ENCODE results near the gene HEPACAM2. TPM values are rescaled to one million over a fixed set of nuclear protein-coding genes. Genes with fewer than 3 reads are reported as not detected.

The HEPACAM2 gene
- total RNA-seq, 4 donors from 2014 or later = not detected

GRCh38 chr7:93188870-93189634, 37.2 kb downstream of the HEPACAM2 start:
- no peaks in the 10 kb centered on the region for H3K36me3 ChIP-seq
- no peaks in the 10 kb centered on the region for H3K27me3 ChIP-seq
- no peaks in the 10 kb centered on the region for H3K4me1 ChIP-seq
- no peak overlapping the region for H3K4me3 ChIP-seq
- no peak overlapping the region for H3K27ac ChIP-seq
- DNase-seq = no peak
- in situ Hi-C loops (cut with MboI; ENCODE audit: low sequenced_read_pairs in 4 of 4) (no loop called here), intact Hi-C loops (cut with DNase I; ENCODE audit: low total_unique reads) (no loop called here)
- no peaks in the 10 kb centered on the region for H3K9me3 ChIP-seq
- ATAC-seq = no peak
- TF ChIP-seq POLR2A (IDR thresholded peaks at IDR 0.05) (no peak), CTCF (IDR thresholded peaks at IDR 0.05 in 4 of 5, conservative IDR thresholded peaks at IDR 0.05 in 1 of 5) (no peak)

- no peaks in the 10 kb centered on the region for H3K4me1 ChIP-seq
- H3K27me3 ChIP-seq = no peaks in the 10 kb centered on the region
- H3K27ac ChIP-seq = no peak overlapping the region
- H3K4me3 ChIP-seq = no peak overlapping the region
- ATAC-seq = no peak
- intact Hi-C loops (cut with DNase I; ENCODE audit: low total_unique reads) (no loop called here), in situ Hi-C loops (cut with MboI; ENCODE audit: low sequenced_read_pairs in 4 of 4) (no loop called here)
- H3K9me3 ChIP-seq = no peaks in the 10 kb centered on the region
- no peak for DNase-seq
- H3K36me3 ChIP-seq = no peaks in the 10 kb centered on the region
- TF ChIP-seq CTCF (IDR thresholded peaks at IDR 0.05 in 4 of 5, conservative IDR thresholded peaks at IDR 0.05 in 1 of 5) (no peak), POLR2A (IDR thresholded peaks at IDR 0.05) (no peak)
Observed at GRCh38 chr7:93185303-93186027, 40.8 kb downstream of the HEPACAM2 start.

GRCh38 chr7:93179173-93179572, 47.1 kb downstream of the HEPACAM2 start:
- Histone ChIP-seq H3K4me1 (no peaks in the 10 kb centered on the region), H3K4me3 (no peak overlapping the region), H3K9me3 (no peaks in the 10 kb centered on the region), H3K27me3 (no peaks in the 10 kb centered on the region), H3K36me3 (no peaks in the 10 kb centered on the region), H3K27ac (no peak overlapping the region)
- in situ Hi-C loops (cut with MboI; ENCODE audit: low sequenced_read_pairs in 4 of 4) = no loop called here
- ATAC-seq = no peak
- intact Hi-C loops (cut with DNase I; ENCODE audit: low total_unique reads) = no loop called here
- TF ChIP-seq CTCF (IDR thresholded peaks at IDR 0.05 in 4 of 5, conservative IDR thresholded peaks at IDR 0.05 in 1 of 5) = no peak
- TF ChIP-seq POLR2A (IDR thresholded peaks at IDR 0.05) = no peak
- no peak for DNase-seq

GRCh38 chr7:93178213-93178612, 48.1 kb downstream of the HEPACAM2 start:
- Histone ChIP-seq H3K4me3 (no peak overlapping the region), H3K9me3 (no peaks in the 10 kb centered on the region), H3K4me1 (no peaks in the 10 kb centered on the region), H3K27ac (no peak overlapping the region), H3K36me3 (no peaks in the 10 kb centered on the region), H3K27me3 (no peaks in the 10 kb centered on the region)
- intact Hi-C loops (cut with DNase I; ENCODE audit: low total_unique reads) (no loop called here), in situ Hi-C loops (cut with MboI; ENCODE audit: low sequenced_read_pairs in 4 of 4) (no loop called here)
- TF ChIP-seq CTCF (IDR thresholded peaks at IDR 0.05 in 4 of 5, conservative IDR thresholded peaks at IDR 0.05 in 1 of 5) = no peak
- no peak for TF ChIP-seq POLR2A (IDR thresholded peaks at IDR 0.05)
- ATAC-seq = no peak
- DNase-seq = no peak

Data from gastrocnemius medialis (tissue), 4 donors.